H7 (cell line): Measurements from ENCODE around the gene ADRB1. TPM values are rescaled to one million over a fixed set of nuclear protein-coding genes. Genes with fewer than 3 reads are reported as not detected.

ENCODE experiments used
- DNase-seq: peaks from one replicate; pipeline ENCODE4 v3.0.0; 2012
- H3K27me3 ChIP-seq: 2 replicates; pipeline ENCODE4 v1.6.0; 2011; ENCODE audit warnings: mild to moderate bottlenecking, low read length; ENCODE audit not compliant: control insufficient read depth, insufficient read depth
- H3K36me3 ChIP-seq: replicated peaks from 2 replicates; pipeline ENCODE4 v1.5.1; 2011; ENCODE audit warnings: low read length; ENCODE audit not compliant: control insufficient read depth, insufficient read depth
- H3K4me3 ChIP-seq: 2 replicates; pipeline ENCODE4 v1.5.1; 2011; ENCODE audit warnings: low read depth, mild to moderate bottlenecking, control low read depth, low read length, moderate library complexity; ENCODE audit not compliant: insufficient read depth
- total RNA-seq: library from RNA; depleted of rRNA; stranded (reverse); fragments of >200 nt; shearing (Covaris generic); gene quantifications from 2 replicates; pipeline ENCODE4 v1.2.3, GENCODE V29; 2014

ADRB1 gene
- total RNA-seq, 1 experiment from 2014 or later, result 0.24 TPM

DNA sequence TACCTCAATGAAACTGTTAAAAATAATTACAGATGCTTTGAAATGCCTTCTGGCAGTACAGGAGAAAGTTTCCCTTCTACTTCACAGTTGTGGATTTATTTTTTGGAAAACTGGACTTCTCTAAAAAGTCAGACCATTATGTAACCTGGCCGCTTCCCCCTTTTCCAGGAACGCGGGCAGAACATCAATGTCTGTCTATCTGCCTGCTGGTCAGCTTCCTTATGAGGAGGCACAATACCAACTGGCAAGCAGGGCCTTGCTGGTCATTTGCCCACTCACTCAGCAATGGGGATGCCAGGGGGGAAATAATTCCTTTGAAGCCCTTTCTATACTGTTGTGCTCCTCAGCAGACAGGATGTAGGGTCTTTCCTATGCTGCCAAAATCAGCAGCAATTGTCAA, 22.5 kb upstream of the ADRB1 start:
- Histone ChIP-seq H3K4me3 (no peak overlapping the region), H3K27me3 (no peaks in the 10 kb centered on the region), H3K36me3 (no peaks in the 10 kb centered on the region)
- no peak for DNase-seq

DNA sequence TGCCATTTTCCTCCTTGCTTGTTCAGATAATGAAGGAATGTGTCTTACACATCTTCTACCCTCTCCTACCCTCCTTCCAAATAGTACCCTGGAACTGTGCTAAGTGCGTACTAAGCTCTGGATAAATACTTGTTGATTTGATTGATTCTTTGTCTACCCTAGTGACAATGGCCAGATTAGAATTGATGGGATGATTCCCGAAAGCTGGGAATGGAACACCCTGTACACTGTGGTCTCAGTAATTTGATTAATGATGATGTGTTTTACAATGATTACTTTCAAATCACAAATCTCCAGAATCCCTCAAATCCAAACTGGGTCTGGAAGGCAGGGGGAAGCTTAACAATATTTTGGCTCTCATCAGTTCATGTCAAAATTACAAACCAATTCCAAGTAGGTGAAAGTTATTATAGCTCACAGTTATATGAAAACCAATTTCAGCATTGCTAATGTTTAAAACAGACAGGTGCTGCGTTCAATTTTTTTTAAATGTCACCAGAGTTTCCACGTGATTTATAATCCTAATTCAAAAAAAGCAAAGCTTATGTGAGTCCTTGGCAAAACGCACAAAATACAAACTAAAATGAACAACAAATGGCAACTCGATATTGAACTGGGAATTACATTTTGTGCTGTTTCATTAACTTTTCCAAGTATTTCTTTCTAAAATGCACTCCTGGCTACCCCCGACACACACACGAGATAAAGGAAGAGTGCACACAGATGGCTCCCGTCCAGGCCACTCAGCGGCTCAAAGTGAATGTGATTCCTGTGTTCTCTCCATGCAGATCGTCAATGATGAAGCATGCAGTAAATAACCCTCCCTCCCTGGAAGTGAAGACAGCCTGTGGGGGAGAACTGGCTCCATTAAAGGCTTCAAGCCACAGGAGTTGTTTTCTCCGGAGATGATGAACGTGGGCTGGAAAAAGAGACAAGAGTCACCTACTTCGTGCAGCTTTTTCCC, 21.7 kb upstream of the ADRB1 start:
- H3K27me3 ChIP-seq, result no peaks in the 10 kb centered on the region
- no peaks in the 10 kb centered on the region for H3K36me3 ChIP-seq
- DNase-seq, result no peak
- no peak overlapping the region for H3K4me3 ChIP-seq

DNA sequence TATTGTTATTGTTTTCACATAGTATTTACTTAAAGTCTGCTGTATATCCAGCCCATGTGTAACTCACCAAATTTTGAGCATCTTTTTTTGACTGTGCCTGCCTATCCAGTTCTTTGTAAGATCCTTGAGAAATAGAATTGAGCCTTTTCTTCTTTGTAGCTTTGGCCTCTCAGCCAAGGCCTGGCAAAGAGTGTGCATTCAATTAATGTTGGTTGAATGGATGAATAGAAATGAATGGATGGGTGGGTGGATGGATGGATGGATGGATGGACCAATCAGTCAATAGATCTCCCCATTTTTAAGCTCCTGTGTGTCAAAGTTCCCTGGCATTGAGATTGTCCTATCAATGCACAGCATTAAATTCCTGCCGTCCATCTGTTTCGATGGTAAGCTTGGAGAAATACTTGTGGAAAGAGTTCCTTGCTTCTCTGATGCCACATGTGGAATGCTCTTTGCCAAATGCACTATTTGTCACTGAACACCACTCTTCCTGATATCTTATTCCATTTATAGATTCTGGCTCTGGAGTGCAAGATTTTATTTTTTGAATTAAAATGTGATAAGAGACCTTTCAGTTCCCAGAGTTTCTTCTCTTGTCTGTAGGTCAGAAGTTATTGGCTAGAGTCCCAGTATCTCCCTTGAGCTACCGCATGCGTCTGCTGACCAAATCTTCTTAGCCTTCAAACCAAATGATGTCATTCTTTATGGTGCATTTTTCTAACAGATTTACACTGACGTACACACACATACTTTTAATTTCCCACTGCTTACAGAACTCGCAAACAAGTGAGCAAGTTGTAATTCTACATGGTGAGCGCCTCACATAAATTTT, 20.7 kb upstream of the ADRB1 start:
- no peak for DNase-seq
- Histone ChIP-seq H3K4me3 (no peak overlapping the region), H3K27me3 (no peaks in the 10 kb centered on the region), H3K36me3 (no peaks in the 10 kb centered on the region)

DNA sequence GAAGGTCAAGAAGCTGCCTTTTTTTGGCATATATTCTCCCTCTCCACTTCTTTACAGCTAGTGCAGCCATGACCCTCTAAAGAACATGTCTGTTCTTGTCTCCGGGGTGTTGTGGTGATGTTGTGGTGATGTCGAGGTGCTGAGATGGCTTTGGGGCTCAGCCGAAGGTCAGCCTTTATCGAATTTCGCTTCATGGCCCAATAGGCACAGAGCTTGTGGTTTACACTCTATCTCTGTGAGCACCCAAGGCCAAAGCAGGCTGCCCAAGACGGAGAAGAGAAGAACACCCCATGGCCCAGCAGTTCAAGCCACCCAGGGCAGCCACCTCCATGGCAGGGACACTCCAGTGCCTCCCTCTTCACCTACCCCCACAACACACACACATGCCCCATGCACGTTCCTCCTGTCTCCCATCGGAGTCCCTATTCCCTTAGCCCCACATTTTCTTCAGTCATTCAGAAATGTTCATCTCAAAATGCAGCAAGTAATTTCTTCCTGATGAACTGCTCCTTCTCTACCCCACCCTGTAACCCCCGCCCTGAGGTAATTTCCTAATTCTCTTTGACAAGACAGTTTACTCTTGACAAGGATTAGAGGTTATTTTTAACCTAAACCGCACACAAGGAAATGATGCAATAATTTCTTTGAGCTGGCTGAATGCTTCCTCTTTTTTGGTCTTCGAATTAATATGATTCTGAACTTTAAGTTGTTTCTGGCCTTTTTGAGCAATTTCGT, 18.6 kb upstream of the ADRB1 start:
- no peak for DNase-seq
- H3K27me3 ChIP-seq, result no peaks in the 10 kb centered on the region
- no peak overlapping the region for H3K4me3 ChIP-seq
- no peaks in the 10 kb centered on the region for H3K36me3 ChIP-seq

DNA sequence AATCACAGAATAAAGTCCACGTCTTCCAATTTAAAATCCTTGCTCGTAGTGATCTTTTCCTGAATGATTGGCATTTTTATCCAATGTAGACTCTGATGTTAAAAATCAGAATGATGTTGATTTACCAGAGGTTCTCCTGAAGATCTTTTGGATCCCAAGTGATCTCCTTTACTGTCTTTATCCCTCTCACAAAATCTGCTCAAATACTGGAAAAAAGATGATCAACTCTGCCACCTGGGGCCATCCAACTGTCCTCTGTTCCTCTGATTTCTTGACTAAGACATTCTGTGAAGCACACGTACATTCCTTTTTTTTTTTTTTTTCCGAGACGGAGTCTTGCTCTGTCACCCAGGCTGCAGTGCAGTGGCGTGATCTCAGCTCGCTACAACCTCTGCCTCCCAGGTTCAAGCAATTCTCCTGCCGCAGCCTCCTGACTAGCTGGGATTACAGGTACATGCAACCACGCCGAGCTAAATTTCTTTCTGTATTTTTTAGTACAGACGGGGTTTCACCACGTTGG, 18.0 kb upstream of the ADRB1 start:
- H3K36me3 ChIP-seq, result no peaks in the 10 kb centered on the region
- H3K4me3 ChIP-seq, result no peak overlapping the region
- no peak for DNase-seq
- no peaks in the 10 kb centered on the region for H3K27me3 ChIP-seq

DNA sequence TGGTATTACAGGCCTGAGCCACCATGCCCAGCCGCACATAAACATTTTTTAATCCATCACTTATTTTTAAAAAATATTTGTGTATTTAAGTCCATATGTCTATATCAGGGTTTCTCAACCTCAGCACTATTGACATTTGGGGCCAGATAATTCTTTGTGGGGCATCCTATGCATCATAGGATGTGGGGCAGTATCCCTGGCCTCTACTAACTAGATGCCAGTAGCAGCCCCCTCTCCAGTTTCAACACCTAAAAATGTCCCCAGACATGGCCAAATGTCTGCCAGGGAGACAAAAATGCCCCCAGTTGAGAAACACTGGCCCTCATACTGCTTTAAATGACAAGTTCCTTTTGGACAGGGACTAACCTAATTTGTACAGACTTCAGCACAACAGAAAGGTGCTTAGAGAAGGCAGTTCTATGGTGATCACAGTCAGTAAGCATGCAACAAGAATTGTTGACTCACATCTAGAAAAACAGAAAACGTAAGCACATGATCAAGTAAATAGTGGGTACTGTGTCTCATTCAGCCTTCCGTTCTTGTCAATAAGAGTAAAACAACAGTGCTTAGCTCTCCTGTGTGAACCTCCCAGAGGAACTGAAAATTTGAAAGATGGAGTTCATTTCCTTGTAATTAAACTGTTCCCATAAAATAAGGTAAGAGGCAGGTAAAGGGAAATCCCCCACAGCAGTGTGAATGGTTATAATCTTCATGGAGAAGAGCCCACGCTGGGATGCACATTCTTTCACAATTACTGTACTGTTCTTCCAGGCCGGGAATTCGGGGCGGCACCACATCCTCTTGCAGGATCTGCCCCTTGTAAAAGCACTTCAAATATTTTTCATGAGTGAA, 17.3 kb upstream of the ADRB1 start:
- H3K4me3 ChIP-seq, result no peak overlapping the region
- no peak for DNase-seq

DNA sequence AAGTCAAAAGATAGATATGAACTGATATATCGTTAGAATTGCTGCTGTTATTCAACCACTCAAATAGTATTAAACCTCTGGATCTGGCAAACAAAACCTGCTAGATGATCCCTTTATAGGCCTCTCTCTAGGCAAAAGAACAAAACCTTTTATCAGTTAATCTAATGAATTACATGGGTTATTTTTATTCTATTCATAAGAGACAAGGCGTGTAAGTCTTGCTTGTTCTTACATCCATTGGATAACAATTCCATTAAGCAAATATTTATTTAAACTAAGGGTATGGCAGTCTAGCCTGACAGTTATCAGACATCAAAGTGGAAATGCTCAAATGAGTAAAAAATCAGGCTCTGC, 16.6 kb upstream of the ADRB1 start:
- DNase-seq, result no peak
- Histone ChIP-seq H3K4me3 (no peak overlapping the region), H3K36me3 (no peaks in the 10 kb centered on the region), H3K27me3 (no peaks in the 10 kb centered on the region)

More for the DNA sequence above, 17.3 kb upstream of the ADRB1 start:
- Histone ChIP-seq H3K36me3 (no peaks in the 10 kb centered on the region), H3K27me3 (no peaks in the 10 kb centered on the region)

DNA sequence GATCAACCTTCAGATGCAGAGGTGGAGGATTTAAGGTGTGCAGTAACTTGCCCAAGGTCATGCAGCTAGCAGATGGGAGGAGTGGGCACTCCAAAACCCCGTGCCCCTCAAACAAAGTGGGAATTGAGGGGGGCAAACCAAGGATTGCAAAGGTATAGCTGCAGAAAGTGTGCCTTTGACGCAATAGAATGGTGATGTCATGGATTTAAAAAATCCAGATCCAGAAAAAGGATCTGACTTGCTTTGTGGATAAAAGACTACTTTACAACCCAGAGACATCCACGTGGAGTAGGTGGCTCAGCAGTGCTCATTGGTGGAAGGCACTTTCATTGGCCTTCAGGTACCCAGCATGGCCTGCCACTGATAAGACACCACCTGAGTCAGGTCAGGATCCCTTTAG, 15.7 kb upstream of the ADRB1 start:
- Histone ChIP-seq H3K4me3 (no peak overlapping the region), H3K36me3 (no peaks in the 10 kb centered on the region), H3K27me3 (no peaks in the 10 kb centered on the region)
- no peak for DNase-seq

DNA sequence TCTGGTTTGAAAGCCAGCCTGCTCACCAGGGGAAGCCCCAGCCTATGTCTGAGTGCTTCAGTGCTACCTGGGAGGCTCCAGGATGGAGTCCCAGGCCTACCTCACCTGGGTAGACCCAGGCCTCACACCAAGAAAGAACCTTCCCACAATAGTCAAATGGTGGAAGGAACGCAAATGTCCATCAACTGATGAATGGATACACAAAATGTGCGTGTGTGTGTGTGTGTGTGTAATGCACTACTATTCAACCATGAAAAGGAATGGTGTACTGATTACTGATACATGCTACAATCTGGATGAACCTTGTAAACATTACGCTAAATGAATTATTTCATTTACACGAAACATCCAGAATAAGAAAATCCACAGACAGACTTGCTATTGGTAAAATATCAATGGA, 15.2 kb upstream of the ADRB1 start:
- Histone ChIP-seq H3K36me3 (no peaks in the 10 kb centered on the region), H3K4me3 (no peak overlapping the region), H3K27me3 (no peaks in the 10 kb centered on the region)
- DNase-seq, result no peak

DNA sequence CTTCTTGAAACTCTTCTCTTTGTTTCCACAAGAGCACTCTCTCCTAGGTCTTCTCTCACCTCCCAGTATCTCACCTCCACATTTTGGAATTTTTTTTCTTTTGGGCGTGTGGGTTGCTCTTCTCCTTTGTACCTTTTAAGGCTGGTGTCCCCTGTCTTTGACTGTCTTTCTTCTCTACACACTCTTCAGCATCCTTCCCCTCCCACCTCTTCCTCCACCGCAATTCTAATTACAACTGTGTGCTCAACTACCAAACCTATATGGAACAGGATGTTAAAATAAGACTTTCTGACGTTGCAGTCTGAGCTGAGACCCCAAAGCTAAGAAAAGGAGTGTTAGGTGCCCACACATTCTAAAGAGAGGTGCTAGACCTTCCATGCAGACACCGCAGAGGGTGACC, 14.0 kb upstream of the ADRB1 start:
- H3K36me3 ChIP-seq, result no peaks in the 10 kb centered on the region
- H3K27me3 ChIP-seq, result no peaks in the 10 kb centered on the region
- H3K4me3 ChIP-seq, result no peak overlapping the region
- DNase-seq, result no peak

DNA sequence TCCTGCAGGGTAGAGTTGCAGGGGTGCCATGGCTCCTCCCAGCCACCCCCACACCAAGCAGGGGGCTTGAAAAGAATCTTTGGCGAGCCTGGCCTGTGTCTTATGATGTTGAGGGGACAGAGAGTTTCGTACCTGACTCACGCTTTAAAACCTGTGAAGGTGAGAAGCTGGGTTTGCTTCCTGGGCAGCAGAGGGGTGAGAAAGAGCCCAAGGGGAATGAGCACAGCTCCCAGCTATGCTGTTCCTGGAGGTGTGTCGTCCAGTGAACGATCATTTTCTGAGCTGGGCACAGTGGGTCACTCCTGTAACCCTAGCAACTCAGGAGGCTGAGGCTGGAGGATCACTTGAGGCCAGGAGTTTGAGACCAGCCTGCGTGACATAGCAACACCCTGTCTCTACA, 13.5 kb upstream of the ADRB1 start:
- Histone ChIP-seq H3K27me3 (no peaks in the 10 kb centered on the region), H3K36me3 (no peaks in the 10 kb centered on the region), H3K4me3 (no peak overlapping the region)
- DNase-seq, result no peak

DNA sequence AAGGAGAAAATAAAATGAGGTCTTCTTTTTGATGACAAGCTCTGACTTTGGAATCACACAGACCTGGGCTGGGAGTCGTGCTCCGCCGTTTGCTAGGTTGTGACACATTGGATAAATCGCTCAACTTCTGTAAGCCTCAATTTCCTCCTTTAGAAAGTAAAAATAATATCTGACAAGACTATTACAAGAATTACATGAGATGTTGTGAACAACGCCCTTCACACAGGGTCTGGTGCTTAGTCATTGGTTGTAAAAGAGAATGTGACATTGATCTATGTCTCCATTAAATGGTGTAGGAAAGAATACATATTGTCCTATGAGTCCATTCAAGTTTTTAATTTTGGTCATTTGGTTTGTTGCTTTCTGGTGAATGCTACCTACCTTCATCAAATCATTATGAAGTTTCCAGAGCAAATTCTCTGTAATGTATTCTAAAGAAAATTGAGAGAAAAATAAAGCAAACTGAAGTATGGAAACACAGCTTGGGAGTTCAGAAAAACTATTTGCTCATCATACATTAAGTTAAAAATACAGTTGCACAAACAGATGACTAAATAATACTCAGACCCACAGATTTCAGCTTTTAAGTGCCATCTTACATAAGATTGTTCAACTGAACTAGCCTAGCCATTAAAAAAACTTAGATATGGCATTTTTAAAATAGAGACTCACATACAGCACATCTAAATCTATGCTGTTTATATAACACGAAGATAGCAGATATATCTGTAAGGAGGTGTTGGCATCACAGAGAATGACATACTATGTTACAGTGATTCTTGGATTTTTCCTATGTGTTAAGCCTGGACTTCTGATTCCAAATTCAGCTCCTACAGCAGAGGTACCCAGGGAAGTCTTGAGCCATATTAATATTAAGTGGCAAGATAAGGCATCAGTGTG, 12.3 kb upstream of the ADRB1 start:
- no peak for DNase-seq

DNA sequence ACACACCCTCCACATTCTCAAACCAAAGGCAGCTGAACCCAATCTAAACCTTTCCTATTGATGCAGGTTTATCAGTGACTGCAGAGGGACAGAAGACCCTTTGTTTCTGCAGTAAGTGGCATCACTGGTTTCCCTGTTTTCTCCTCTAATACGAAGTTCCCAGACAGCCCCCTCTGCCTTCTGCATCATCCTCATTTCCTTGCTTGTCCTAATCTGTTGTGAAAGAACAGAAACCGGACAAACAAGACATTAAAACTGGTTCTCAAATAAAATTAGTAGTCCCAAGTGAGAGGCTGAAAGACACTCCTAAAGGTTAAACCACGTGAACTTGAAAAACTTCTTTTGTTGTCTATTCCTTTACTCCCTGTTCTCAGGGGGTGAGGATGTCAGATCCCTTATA, 10.1 kb upstream of the ADRB1 start:
- Histone ChIP-seq H3K4me3 (no peak overlapping the region), H3K36me3 (no peaks in the 10 kb centered on the region), H3K27me3 (no peaks in the 10 kb centered on the region; the same call in 1 of the 2 replicates)
- DNase-seq, result no peak

More for the DNA sequence above, 12.3 kb upstream of the ADRB1 start:
- Histone ChIP-seq H3K4me3 (no peak overlapping the region), H3K36me3 (no peaks in the 10 kb centered on the region), H3K27me3 (no peaks in the 10 kb centered on the region)
